ENCODE data around the gene KLF6.

Gene KLF6

DNA sequence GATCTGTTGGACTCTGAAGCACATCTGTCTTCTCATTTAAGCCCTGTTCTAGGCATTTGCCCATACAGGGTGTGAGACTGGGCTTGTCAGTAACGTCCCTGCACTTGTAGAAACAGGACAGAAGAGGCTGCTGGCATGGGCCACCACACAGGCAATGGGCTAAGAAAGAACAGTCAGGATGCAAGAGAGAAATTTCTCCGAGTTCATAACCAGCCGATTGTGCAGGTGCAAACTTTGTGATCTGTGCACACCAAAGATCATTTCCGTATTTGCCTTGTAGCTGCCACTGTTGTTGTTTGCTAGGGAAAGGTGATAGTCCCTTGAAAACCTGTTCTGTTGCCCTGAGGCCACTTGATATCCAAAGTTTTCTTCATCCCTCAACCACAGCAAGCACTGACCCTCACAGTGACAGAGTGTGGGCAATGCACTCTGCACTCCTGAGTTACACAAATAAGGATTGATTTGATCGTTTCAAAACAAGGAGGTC, 20.3 kb downstream of the KLF6 start:
- no peak for TF ChIP-seq CTCF (IDR thresholded peaks at IDR 0.05; ENCODE audit: insufficient read depth, missing control alignments)
- DNase-seq (ENCODE audit: insufficient read length, low spot score) (no peak), FAIRE-seq (no peak)

DNA sequence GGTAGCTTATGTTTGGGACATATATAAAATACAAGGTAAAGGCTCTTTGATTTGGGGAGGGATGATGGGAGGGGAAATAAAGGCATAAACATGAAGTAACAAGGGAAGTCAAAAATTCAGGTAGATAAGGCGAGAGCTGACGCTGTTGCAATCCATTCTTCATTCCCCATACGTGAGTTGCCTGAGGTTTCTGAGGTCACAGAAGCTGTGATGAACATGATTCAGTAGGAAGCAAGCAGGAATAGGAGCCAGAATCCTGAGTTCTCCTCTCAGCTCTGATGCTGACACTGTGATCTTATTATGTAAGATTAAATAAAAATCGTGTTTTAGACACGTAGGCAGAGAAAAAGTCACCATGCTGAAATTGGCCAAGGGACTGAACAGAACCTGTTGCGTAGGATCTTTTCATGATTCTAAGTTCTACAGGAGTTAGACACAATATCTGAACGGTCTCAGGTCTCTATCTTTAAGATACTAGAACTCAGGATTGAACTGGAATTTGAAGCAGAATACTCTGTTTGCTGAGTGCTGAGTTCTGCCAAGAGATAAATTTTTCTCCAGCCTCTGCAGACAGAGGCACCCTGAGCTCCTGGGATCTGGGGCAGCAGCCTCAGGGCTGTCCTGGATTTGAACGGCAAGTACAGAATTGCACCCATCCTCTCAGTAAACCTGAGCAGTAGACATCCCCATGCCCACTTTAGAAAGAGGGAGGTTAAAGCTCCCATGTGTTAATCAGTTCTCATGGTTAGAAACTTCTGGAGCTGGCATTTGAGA, 21.0 kb downstream of the KLF6 start:
- FAIRE-seq: no peak
- TF ChIP-seq CTCF (IDR thresholded peaks at IDR 0.05; ENCODE audit: insufficient read depth, missing control alignments): no peak
- no peak for DNase-seq (ENCODE audit: insufficient read length, low spot score)

DNA sequence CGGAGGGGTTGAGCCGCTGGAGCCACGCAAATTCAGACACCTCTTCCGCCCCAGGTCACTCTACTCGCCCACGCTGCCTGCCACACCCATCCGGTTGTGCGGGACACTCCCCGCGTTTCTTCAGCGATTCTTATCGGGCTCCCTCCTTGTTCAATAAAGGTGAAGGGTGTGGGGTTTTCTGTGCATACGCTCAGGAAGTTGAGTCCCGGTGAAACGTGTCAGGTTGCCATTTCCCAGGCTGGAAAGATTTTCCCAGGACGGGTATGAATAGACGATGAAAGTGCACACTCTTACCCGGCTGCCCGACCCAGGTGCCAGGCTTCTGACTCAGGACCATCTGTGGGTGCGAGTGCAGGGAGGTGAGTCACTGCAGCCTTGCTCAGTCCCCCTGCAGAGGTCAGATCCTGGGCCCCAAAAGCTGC, 22.0 kb downstream of the KLF6 start:
- FAIRE-seq (no peak), DNase-seq (ENCODE audit: insufficient read length, low spot score) (no peak)
- no peak for TF ChIP-seq CTCF (IDR thresholded peaks at IDR 0.05; ENCODE audit: insufficient read depth, missing control alignments)

- no peak for TF ChIP-seq CTCF (IDR thresholded peaks at IDR 0.05; ENCODE audit: insufficient read depth, missing control alignments)
- no peak for FAIRE-seq
- DNase-seq (ENCODE audit: insufficient read length, low spot score): no peak
These were observed 22.7 kb downstream of the KLF6 start for GRCh38 chr10:3762309-3762708.

DNA sequence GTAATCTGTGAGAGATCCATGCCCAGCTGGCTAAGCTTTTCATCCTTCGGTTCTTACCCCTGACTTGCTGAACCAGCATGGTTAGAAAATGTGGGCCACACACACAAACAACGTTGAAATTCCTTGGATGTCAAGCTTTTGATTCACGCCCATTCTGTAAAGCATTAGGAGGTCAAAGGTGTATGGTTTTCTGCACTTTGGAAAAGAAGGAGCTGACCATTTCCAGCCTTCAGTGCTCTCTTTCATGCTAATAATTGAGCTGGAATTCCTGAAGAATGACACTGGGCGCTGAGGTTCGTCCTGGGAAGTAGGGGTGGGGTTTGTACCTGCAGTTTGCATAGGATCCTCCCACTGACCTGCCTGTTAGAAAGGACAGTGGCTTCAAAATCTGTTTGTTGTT, 23.1 kb downstream of the KLF6 start:
- DNase-seq (ENCODE audit: insufficient read length, low spot score) (no peak), FAIRE-seq (no peak)
- no peak for TF ChIP-seq CTCF (IDR thresholded peaks at IDR 0.05; ENCODE audit: insufficient read depth, missing control alignments)

- DNase-seq (ENCODE audit: insufficient read length, low spot score) (no peak), FAIRE-seq (no peak)
- TF ChIP-seq CTCF (IDR thresholded peaks at IDR 0.05; ENCODE audit: insufficient read depth, missing control alignments): no peak
These were observed 23.9 kb downstream of the KLF6 start for GRCh38 chr10:3761021-3761686.

GRCh38 chr10:3760083-3760482, 24.9 kb downstream of the KLF6 start:
- no peak for TF ChIP-seq CTCF (IDR thresholded peaks at IDR 0.05; ENCODE audit: insufficient read depth, missing control alignments)
- FAIRE-seq: no peak
- no peak for DNase-seq (ENCODE audit: insufficient read length, low spot score)
